ENCODE measurements around the gene GPC5. TPM values are rescaled to one million over a fixed set of nuclear protein-coding genes. Genes with fewer than 3 reads are reported as not detected.

The GPC5 gene
- total and polyA plus RNA-seq, 2 of the 8 experiments (the other 6 are each of a cell fraction or from before 2014, with no cell fraction given): 0.20 to 0.39 TPM

GRCh38 chr13:91400671-91401070 is 2.2 kb downstream of the GPC5 start:
- Histone ChIP-seq H2BK5ac (ENCODE audit: low read depth, low read length) (no peak overlapping the region), H2AFZ (ENCODE audit: low read length) (no peak overlapping the region), H3K4me2 (ENCODE audit: insufficient read depth in 1 of 2, low read depth in 2 of 2, low read length in 2 of 2) (no peak overlapping the region), H3K9ac (replicated peaks in 1 of 4; ENCODE audit: extremely low read depth in 1 of 4, low read depth in 3 of 4, low read length in 3 of 4) (no peak overlapping the region), H3K79me2 (ENCODE audit: control insufficient read depth in 1 of 2, insufficient read depth in 2 of 2, low read length in 2 of 2) (no peaks in the 10 kb centered on the region), H3K79me1 (ENCODE audit: low read depth, low read length) (no peaks in the 10 kb centered on the region), H3K4me3 (ENCODE audit: extremely low read depth in 1 of 4, insufficient read depth in 2 of 4, low read depth in 3 of 4, low read length in 4 of 4) (no peak overlapping the region), H3K23ac (ENCODE audit: insufficient read length) (no peak overlapping the region), H2AK5ac (ENCODE audit: low read depth, low read length) (no peak overlapping the region), H3K4ac (replicated peaks; ENCODE audit: insufficient read length, low read depth, low read length) (no peak overlapping the region), H2BK120ac (replicated peaks; ENCODE audit: low read depth, low read length) (no peak overlapping the region), H3K56ac (replicated peaks; ENCODE audit: insufficient read length, low read depth, low read length) (no peak overlapping the region), H4K8ac (ENCODE audit: extremely low read depth, insufficient read depth, low read length) (no peak overlapping the region), H3K27ac (ENCODE audit: low read depth, low read length) (no peak overlapping the region), H3K27me3 (replicated peaks in 1 of 4; ENCODE audit: control insufficient read depth in 3 of 4, extremely low read depth in 1 of 4, insufficient read depth in 3 of 4, low read length in 3 of 4) (peaks cover 13 to 37% (median 21%) of the 10 kb centered on the region in 4 experiments), H2BK20ac (ENCODE audit: low read length) (no peak overlapping the region), H3K18ac (ENCODE audit: extremely low read depth, low read length) (no peak overlapping the region), H3K9me3 (ENCODE audit: insufficient read depth in 2 of 2, low read depth in 1 of 2, low read length in 1 of 2) (0 out of 4 replicates have a peak, but pooled peaks cover 0 to 5% of the 10 kb centered on the region in 2 experiments), H2BK12ac (ENCODE audit: low read depth, low read length) (no peak overlapping the region), H3K23me2 (ENCODE audit: low read depth, low read length) (peaks cover 10% of the 10 kb centered on the region; the same call in 1 of the 2 replicates), H3K14ac (ENCODE audit: insufficient read length) (no peak overlapping the region), H3K36me3 (ENCODE audit: control insufficient read depth in 2 of 4, insufficient read depth in 4 of 4, low read length in 3 of 4) (no peaks in the 10 kb centered on the region), H4K91ac (replicated peaks; ENCODE audit: insufficient read length, low read length) (no peak overlapping the region), H2BK15ac (ENCODE audit: low read length) (no peak overlapping the region), H3K4me1 (replicated peaks in 1 of 4; ENCODE audit: control insufficient read depth in 3 of 4, insufficient read depth in 4 of 4, low read length in 3 of 4) (peaks cover 0 to 1% (median 0%) of the 10 kb centered on the region in 4 experiments; a peak in 3 of 7 replicates), H4K20me1 (replicated peaks in 1 of 2; ENCODE audit: control insufficient read depth in 1 of 2, insufficient read depth in 2 of 2, low read length in 2 of 2) (no peaks in the 10 kb centered on the region), H4K5ac (ENCODE audit: insufficient read length, low read depth, low read length) (no peak overlapping the region)
- WGBS, 2 experiments (ENCODE audit: extremely low coverage in 1 of 2, insufficient coverage in 1 of 2, insufficient read length in 1 of 2, insufficient replicate concordance in 2 of 2, low coverage in 1 of 2, low lambda C conversion rate in 2 of 2, missing lambda C conversion rate in 1 of 2): 82% methylated on average over 3 of the region's 3 CpGs; no CpG with 5 or more reads in 1 of the 2 experiments
- CTCF ChIA-PET (ENCODE audit: partially characterized antibody): interaction anchor here (0.6 to 2.2 kb wide), 3 partner anchors 20 to 216 kb away, joined by 3 to 7 read pairs (median 3); no protein-coding TSS in a partner anchor
- TF ChIP-seq SAP30 (IDR thresholded peaks at IDR 0.05; ENCODE audit: insufficient read depth, insufficient replicate concordance, low read length) (no peak), MAX (IDR thresholded peaks at IDR 0.05) (no peak)
- POLR2A ChIA-PET (ENCODE audit: partially characterized antibody): interaction anchor here (2.7 kb wide), 1 partner anchor 43 kb away, joined by 12 read pairs; no protein-coding TSS in a partner anchor
- DNase-seq (ENCODE audit: low read depth in 1 of 2, low spot score in 2 of 2) (no peak), FAIRE-seq (no peak)

All from H1 (cell line).